Endothelial cell of umbilical vein (primary cell): ENCODE results near the gene ZMPSTE24. TPM values are rescaled to one million over a fixed set of nuclear protein-coding genes. Genes with fewer than 3 reads are reported as not detected.

Source experiments
- BruUV-seq: library from RNA; stranded (reverse); fragments of 400-500 nt; replicated peaks from 2 replicates; lab custom pipeline; 2021; lab: Mats Ljungman, UMichigan
- CTCF ChIA-PET: fragments of 300-600, 350-600 bp; sonication (Branson Sonifier 250); formaldehyde crosslinking; loops from one replicate; lab custom pipeline; 2021; ENCODE audit warnings: antibody characterized with exemption, inconsistent platforms; lab: Charles Lee
- POLR2A ChIA-PET: fragments of 300-600, 350-600 bp; sonication (Branson Sonifier 250); formaldehyde crosslinking; loops from one replicate; lab custom pipeline; 2021; ENCODE audit warnings: antibody characterized with exemption, inconsistent platforms; lab: Charles Lee
- DNase-seq: peaks from one replicate; pipeline ENCODE4 v3.0.0-alpha.2; 2011; ENCODE audit warnings: low read depth, low spot score
- FAIRE-seq: peaks from 2 replicates; lab custom pipeline; 2011; peaks lifted over from hg19 to GRCh38; lab: Jason Lieb, UNC
- H2AFZ ChIP-seq: 2 replicates; pipeline ENCODE4 v1.6.0; 2012; ENCODE audit warnings: low read depth, low read length, control low read depth, inconsistent platforms
- H3K27ac ChIP-seq: 2 replicates; pipeline ENCODE4 v1.5.1; 2011; ENCODE audit warnings: low read depth, mild to moderate bottlenecking, control low read depth, low read length, moderate library complexity; ENCODE audit not compliant: insufficient read depth
- H3K27me3 ChIP-seq, 2 experiments: 2 replicates each; pipeline versions ENCODE4 v1.6.0 to v1.6.1; 2011; ENCODE audit warnings: low read length in 2 of 2, mixed read lengths in 1 of 2; ENCODE audit not compliant: control insufficient read depth in 2 of 2, insufficient read depth in 2 of 2
- H3K36me3 ChIP-seq, 2 experiments: 2 replicates in 1 of 2; 3 replicates in 1 of 2; pipeline ENCODE4 v1.5.1; 2011; ENCODE audit warnings: low read length in 2 of 2, mild to moderate bottlenecking in 1 of 2, moderate library complexity in 1 of 2; ENCODE audit not compliant: control insufficient read depth in 2 of 2, insufficient read depth in 2 of 2; ENCODE audit errors: extremely low read depth in 1 of 2
- H3K4me1 ChIP-seq: 3 replicates; pipeline ENCODE4 v1.5.1; 2011; ENCODE audit warnings: mild to moderate bottlenecking, low read length; ENCODE audit not compliant: control insufficient read depth, insufficient read depth; ENCODE audit errors: extremely low read depth
- H3K4me2 ChIP-seq: 2 replicates; pipeline ENCODE4 v1.6.1; 2011; ENCODE audit warnings: low read length, control low read depth, mixed read lengths; ENCODE audit not compliant: insufficient read depth
- H3K4me3 ChIP-seq, 3 experiments: fragments of 200-600 bp in 1 of 3; sonication (generic), shearing (Covaris generic) in 1 of 3; replicated peaks in 1 of 3; 2 replicates each; pipeline ENCODE4 v1.5.1; 2011 to 2016; ENCODE audit warnings: control low read depth in 3 of 3, low read length in 3 of 3, mild to moderate bottlenecking in 2 of 3, inconsistent platforms in 1 of 3, low read depth in 1 of 3, moderate library complexity in 1 of 3; ENCODE audit not compliant: insufficient read depth in 1 of 3
- H3K79me2 ChIP-seq: 2 replicates; pipeline ENCODE4 v1.6.0; 2012; ENCODE audit warnings: low read length, inconsistent platforms; ENCODE audit not compliant: control insufficient read depth, insufficient read depth
- H3K9ac ChIP-seq: replicated peaks from 2 replicates; pipeline ENCODE3; 2011; ENCODE audit warnings: low read length, control low read depth; ENCODE audit not compliant: insufficient read depth; ENCODE audit errors: extremely low read depth
- H3K9me1 ChIP-seq: replicated peaks from 3 replicates; pipeline ENCODE4 v1.6.0; 2011; ENCODE audit warnings: mild to moderate bottlenecking, low read length; ENCODE audit not compliant: control insufficient read depth, insufficient read depth; ENCODE audit errors: extremely low read depth
- H3K9me3 ChIP-seq: replicated peaks from 2 replicates; pipeline ENCODE4 v1.5.1; 2012; ENCODE audit warnings: low read length, inconsistent platforms; ENCODE audit not compliant: control insufficient read depth, insufficient read depth
- H4K20me1 ChIP-seq: replicated peaks from 2 replicates; pipeline ENCODE3; 2011; ENCODE audit warnings: mild to moderate bottlenecking, low read length; ENCODE audit not compliant: control insufficient read depth, insufficient read depth; ENCODE audit errors: extremely low read depth
- CTCF ChIP-seq, 2 donors: IDR thresholded peaks; 1 replicate in 1 of 2; 2 replicates in 1 of 2; pipeline ENCODE4 v1.5.1; 2011; ENCODE audit warnings: low read length in 2 of 2, mild to moderate bottlenecking in 2 of 2, moderate library complexity in 2 of 2, control low read depth in 1 of 2, inconsistent platforms in 1 of 2, low read depth in 1 of 2; ENCODE audit not compliant: insufficient read depth in 1 of 2; ENCODE audit errors: extremely low read depth in 1 of 2
- EZH2 ChIP-seq: IDR thresholded peaks from 2 replicates; pipeline ENCODE4 v1.6.1; 2012; ENCODE audit warnings: borderline replicate concordance, low read depth, mild to moderate bottlenecking, moderate library complexity, low read length, inconsistent platforms; ENCODE audit not compliant: severe bottlenecking
- FOS ChIP-seq: IDR thresholded peaks from 2 replicates; pipeline ENCODE4 v1.6.1; 2011; ENCODE audit warnings: mild to moderate bottlenecking, low read length, moderate library complexity, borderline replicate concordance; ENCODE audit not compliant: insufficient read depth
- JUN ChIP-seq: IDR thresholded peaks from 2 replicates; pipeline ENCODE4 v1.6.1; 2011; ENCODE audit warnings: borderline replicate concordance, low read depth; ENCODE audit not compliant: insufficient read length, insufficient read depth
- MAX ChIP-seq: IDR thresholded peaks from 2 replicates; pipeline ENCODE4 v1.6.1; 2011; ENCODE audit not compliant: insufficient read depth, insufficient read length
- MYC ChIP-seq: IDR thresholded peaks from one replicate; pipeline ENCODE4 v1.6.1; 2011; ENCODE audit warnings: mild to moderate bottlenecking, low read depth, low read length
- POLR2A ChIP-seq: IDR thresholded peaks from 2 replicates; pipeline ENCODE4 v1.6.1; 2012; ENCODE audit warnings: low read depth, mild to moderate bottlenecking, control low read depth, low read length
- dilution Hi-C: fragments of 300-500 bp; cut with MboI; formaldehyde crosslinking; loops from one replicate; pipeline ENCODE4 v1.15.0; 2019; ENCODE audit warnings: low sequenced_read_pairs; ENCODE audit not compliant: extremely low pct_ligation_motif_present
- intact Hi-C: fragments of 100-400 bp; cut with micrococcal nuclease; formaldehyde crosslinking; loops from one replicate; pipeline ENCODE4 v1.10.0; 2022
- polyA plus RNA-seq, 4 experiments: library from polyadenylated mRNA; depleted of rRNA in 3 of 4; stranded (reverse) in 3 of 4; unstranded in 1 of 4; fragments of >200 nt; gene quantifications; 2 replicates each; pipeline versions ENCODE4 v1.2.1 to v1.2.3, GENCODE V29; 2011 to 2012; ENCODE audit warnings: missing spikeins in 1 of 4
- total RNA-seq: library from RNA; stranded (reverse); gene quantifications from 2 replicates; pipeline ENCODE4 v1.2.3, GENCODE V29; 2021

ZMPSTE24 gene
- total and polyA plus RNA-seq, 2 donors (not counting 3 experiments of a cell fraction or from before 2014, with no cell fraction given): 16.9 to 44.7 TPM

DNA sequence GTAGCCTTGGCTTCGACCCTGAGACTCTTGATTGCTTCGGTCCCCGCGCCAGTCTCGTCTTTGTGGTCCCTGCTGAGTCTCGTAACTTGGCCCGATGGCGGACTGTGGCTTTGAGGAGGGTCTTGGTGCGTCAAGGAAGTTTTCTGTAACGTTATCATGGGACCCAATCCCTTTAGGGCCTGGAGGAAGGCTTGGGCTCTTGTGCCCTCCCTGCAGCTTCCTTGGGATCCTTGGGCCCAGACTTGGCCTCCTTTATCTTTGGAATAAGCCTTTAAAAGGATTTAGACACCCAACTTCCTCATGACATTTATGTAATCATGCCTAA, 371 bp downstream of the ZMPSTE24 start:
- peaks cover 29% of the 10 kb centered on the region for H3K79me2 ChIP-seq
- FAIRE-seq: no peak
- CTCF ChIA-PET: interaction anchor here (1.0 to 1.4 kb wide), 4 partner anchors 10 to 114 kb away, joined by 5 to 6 read pairs (median 6); partner anchors contain the start of gene TMCO2

DNA sequence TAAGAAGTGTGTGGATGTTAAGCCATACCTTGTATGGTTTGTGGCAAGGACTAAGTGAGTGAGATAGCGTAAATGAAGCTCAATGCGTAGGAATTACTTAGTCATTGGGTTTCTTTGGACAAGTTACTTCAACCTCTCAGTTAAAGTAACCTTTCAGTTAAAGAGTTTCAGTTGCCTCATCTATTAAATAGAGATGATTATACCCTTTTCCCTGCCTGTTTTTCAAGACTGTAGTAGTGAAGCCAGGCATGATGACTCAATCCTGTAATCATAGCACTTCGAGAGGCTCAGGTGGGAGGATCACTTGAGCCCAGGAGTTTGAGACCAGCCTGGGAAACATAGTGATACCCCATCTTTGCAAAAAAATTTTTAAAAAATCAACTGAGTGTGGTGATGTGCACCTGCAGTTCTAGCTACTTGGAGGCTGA, 6.3 kb downstream of the ZMPSTE24 start:
- intact Hi-C loops: no loop called here
- no peak overlapping the region for H2AFZ ChIP-seq
- BruUV-seq: no TSS peak
- H3K9me1 ChIP-seq: no peaks in the 10 kb centered on the region
- FAIRE-seq (no peak), DNase-seq (no peak)
- ChIA-PET POLR2A (no interaction called here), CTCF (interaction anchor here (0.9 to 1.2 kb wide), 2 partner anchors 51 to 140 kb away, joined by 3 read pairs; no protein-coding TSS in a partner anchor)
- no peaks in the 10 kb centered on the region for H3K4me1 ChIP-seq
- H3K27me3 ChIP-seq: no peaks in the 10 kb centered on the region
- dilution Hi-C loops: no loop called here
- H4K20me1 ChIP-seq: no peaks in the 10 kb centered on the region
- H3K9me3 ChIP-seq: no peaks in the 10 kb centered on the region
- H3K36me3 ChIP-seq: peaks cover 10 to 13% of the 10 kb centered on the region in 2 experiments
- peaks cover 20% of the 10 kb centered on the region for H3K79me2 ChIP-seq
- no peak overlapping the region for H3K27ac ChIP-seq
- no peak overlapping the region for H3K4me2 ChIP-seq
- TF ChIP-seq FOS (no peak), POLR2A (no peak), EZH2 (no peak), CTCF (IDR thresholded peaks at IDR 0.05; ENCODE audit: extremely low read depth in 1 of 2, insufficient read depth in 1 of 2, low read depth in 1 of 2, low read length in 2 of 2) (no peak), MYC (no peak)
- H3K4me3 ChIP-seq: no peak overlapping the region
- no peak overlapping the region for H3K9ac ChIP-seq

More for the DNA sequence above, 371 bp downstream of the ZMPSTE24 start:
- no peaks in the 10 kb centered on the region for H4K20me1 ChIP-seq
- peak overlapping the region; percentile 52 for H3K27ac ChIP-seq
- POLR2A ChIA-PET: no interaction called here
- no peaks in the 10 kb centered on the region for H3K27me3 ChIP-seq
- H3K4me2 ChIP-seq: peak overlapping the region; percentile 80
- H3K4me1 ChIP-seq: peaks cover 9% of the 10 kb centered on the region
- peaks cover 8 to 10% of the 10 kb centered on the region in 2 experiments for H3K36me3 ChIP-seq
- peak overlapping the region; percentile 59 to 91 (median 89) for H3K4me3 ChIP-seq
- intact Hi-C loops: loop anchor here (1.0 to 5.0 kb wide), 3 partner anchors 57 to 216 kb away; partner anchors contain the start of genes CAP1 and RLF
- peak overlapping the region; percentile 87 for H2AFZ ChIP-seq
- BruUV-seq: TSS peak; percentile 68
- DNase-seq: peak; percentile 62
- TF ChIP-seq POLR2A (no peak), MAX (no peak), JUN (no peak)
- no peaks in the 10 kb centered on the region for H3K9me1 ChIP-seq
- peak overlapping the region; percentile 86 for H3K9ac ChIP-seq
- no peaks in the 10 kb centered on the region for H3K9me3 ChIP-seq
- dilution Hi-C loops: no loop called here
